Right hindlimb (tissue), 1 donor: ENCODE results near the gene HLX.

Experiments
- DNase-seq: peaks from one replicate; pipeline ENCODE4 v3.0.0-alpha.2; 2018

Gene HLX

DNA sequence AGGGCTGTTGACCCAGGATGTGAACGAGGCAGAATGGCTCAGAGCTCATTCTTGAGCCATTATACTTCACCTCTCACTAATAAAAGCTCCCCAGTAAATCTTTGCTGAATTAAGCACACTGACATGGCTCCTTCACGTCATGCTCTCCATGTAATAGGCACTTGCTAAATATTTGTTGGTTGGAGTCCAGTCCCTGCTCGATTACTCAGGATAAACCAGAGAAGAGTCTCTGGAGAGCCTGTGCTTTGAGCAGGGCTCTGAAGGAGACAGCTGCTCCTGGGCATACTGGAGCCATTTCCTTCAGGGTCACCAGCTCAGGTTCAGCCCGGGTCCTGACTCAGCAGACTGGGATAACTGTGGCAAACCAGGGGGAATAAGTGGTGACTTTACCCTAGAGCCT lies 46.9 kb downstream of the HLX start:
- DNase-seq, result no peak

DNA sequence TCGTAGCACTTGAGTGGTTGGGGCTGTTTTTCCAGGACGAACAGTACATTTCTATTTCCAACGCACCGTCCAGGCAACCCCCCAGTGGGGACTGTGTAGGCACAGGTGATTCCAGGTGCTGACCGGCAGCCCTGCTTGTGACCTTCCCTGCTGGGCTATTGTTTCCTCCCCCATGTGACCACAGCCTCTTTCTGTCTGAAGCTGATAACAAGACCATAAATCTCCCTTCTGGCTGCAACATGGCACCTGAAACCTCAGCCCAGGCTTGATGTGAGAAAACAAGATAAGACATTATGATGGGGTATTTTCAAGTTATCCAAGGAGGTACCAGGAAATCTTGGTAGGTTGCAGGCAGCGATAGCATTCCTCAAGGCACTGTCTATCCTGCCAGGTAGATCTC lies 48.2 kb downstream of the HLX start:
- no peak for DNase-seq

DNA sequence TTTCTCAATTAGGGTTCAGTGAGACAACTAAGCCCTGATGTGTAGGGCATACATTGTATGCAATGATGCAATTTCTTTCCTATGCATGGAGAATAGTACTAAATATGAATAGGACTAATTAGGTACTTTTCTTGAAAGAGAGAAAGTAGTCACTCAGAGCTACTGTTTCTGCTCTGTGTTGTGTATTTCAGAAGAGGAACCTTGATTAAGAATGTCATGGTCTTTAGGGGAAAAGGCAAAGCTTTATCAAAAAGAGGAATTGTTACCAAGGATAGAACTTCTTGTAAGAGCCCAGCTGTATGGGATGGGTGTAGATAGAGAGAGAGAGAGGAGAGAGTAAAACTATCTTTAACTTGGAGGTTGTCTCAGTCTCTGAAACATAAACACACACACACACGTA lies 49.1 kb downstream of the HLX start:
- DNase-seq, result no peak

DNA sequence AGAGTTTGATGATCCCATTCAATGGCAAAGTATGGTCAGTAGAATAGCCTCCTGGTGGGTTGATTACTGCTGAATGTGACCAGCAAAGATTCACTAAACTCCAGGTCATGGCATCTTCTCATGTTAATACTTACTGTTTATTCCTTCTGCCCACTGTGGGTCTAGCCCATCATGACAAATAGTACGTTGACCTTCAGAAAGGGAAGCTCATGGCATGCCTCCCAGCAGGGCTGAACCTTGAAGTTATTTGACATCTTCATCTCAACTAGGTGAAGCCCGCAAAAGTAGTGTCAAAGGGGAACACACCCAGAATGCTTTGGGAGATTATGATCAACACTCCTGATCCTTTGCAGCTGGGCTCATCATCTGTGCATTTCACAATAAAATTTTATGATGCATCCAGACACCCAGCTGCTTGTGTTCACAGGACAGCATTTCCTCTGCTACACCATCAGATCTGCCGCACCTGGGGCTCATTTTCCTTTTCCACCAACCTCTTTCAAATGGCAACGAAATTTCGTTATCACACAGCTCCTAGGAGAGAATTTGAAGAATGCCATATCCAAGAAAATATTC lies 49.6 kb downstream of the HLX start:
- no peak for DNase-seq

DNA sequence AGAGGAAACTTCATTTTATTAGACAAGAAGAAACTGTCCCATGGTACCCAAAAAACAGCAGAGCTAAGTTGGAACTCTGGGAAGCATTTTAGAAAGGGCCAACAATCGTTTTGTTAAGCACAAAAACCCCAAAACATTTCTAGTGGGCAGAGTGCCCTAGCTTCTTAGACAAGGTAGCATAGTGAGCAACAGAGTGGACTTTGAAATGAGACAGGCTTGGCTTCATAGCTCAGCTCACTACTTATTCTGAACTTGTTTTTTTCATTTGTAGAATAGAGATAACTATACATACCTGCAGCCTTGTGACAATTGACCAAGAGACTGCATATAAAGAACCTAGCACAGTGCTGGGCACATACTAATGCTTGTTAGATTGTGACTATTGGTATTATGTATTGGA lies 50.1 kb downstream of the HLX start:
- no peak for DNase-seq
